ENCODE results near the gene RORC.

DNA sequence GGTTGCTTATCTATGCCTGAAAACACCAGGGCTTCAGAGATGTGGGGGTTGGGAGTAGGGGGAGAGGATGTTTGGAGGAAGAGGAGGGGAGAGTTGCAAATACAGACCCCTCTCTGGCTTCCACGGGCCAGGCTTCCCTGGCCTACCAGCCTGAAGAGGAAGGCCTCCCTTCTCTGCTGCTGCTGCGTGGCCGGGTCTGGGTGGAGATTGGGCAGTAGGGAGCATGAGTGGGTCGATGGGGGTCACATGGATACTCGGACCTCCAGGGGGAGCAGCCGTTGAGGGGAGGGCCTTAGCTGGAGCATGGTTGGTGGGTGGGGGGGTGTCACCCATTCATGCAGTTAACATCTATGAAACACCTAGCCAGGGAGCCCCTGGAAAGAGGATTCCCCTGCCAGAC, 1.5 kb downstream of the RORC start:
- no peak for TF ChIP-seq POLR2A (IDR thresholded peaks at IDR 0.05; ENCODE audit: extremely low read depth, insufficient read length)
- TF ChIP-seq, protein P1, sequence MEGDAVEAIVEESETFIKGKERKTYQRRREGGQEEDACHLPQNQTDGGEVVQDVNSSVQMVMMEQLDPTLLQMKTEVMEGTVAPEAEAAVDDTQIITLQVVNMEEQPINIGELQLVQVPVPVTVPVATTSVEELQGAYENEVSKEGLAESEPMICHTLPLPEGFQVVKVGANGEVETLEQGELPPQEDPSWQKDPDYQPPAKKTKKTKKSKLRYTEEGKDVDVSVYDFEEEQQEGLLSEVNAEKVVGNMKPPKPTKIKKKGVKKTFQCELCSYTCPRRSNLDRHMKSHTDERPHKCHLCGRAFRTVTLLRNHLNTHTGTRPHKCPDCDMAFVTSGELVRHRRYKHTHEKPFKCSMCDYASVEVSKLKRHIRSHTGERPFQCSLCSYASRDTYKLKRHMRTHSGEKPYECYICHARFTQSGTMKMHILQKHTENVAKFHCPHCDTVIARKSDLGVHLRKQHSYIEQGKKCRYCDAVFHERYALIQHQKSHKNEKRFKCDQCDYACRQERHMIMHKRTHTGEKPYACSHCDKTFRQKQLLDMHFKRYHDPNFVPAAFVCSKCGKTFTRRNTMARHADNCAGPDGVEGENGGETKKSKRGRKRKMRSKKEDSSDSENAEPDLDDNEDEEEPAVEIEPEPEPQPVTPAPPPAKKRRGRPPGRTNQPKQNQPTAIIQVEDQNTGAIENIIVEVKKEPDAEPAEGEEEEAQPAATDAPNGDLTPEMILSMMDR (IDR thresholded peaks at IDR 0.05; ENCODE audit: low read depth, low read length) = no peak
- no peak for TF ChIP-seq MYC (IDR thresholded peaks at IDR 0.05; ENCODE audit: low read depth, low read length)
